Subcutaneous adipose tissue (tissue), 4 donors: ENCODE results near the gene MRPL27. TPM values are rescaled to one million over a fixed set of nuclear protein-coding genes. Genes with fewer than 3 reads are reported as not detected.

Experiments used
- CTCF ChIP-seq: fragments of 450-650 bp; IDR thresholded peaks from one replicate; pipeline ENCODE4 v1.5.1; 2016; ENCODE audit warnings: low read depth, mild to moderate bottlenecking, control low read depth, antibody characterized with exemption, moderate library complexity
- total RNA-seq, 4 donors: library from RNA; depleted of rRNA; stranded (reverse); fragments of >200 nt; gene quantifications; one replicate each; pipeline ENCODE4 v1.1.0, GENCODE V29; 2016

The MRPL27 gene
- total RNA-seq, 4 donors from 2014 or later: 42.2 to 88.7 (median 48.1) TPM

- no peak for TF ChIP-seq CTCF
Measured at GRCh38 chr17:50346313-50347116, 26.5 kb downstream of the MRPL27 start.

- TF ChIP-seq CTCF: no peak
Measured at GRCh38 chr17:50345432-50346312, 27.3 kb downstream of the MRPL27 start, which contains the start of gene XYLT2. TSS of gene XYLT2 (plus strand) at chr17:50346126. CDS start at chr17:50346141, 15 bp downstream.

- no peak for TF ChIP-seq CTCF
Measured at GRCh38 chr17:50344731-50345365, 28.1 kb downstream of the MRPL27 start.

- no peak for TF ChIP-seq CTCF
Measured at GRCh38 chr17:50339381-50339780, 33.6 kb downstream of the MRPL27 start.

GRCh38 chr17:50338645-50339044 lies 34.3 kb downstream of the MRPL27 start:
- no peak for TF ChIP-seq CTCF

- TF ChIP-seq CTCF: no peak
Measured at GRCh38 chr17:50337956-50338355, 35.0 kb downstream of the MRPL27 start.
